ENCODE measurements around the gene RAPGEF4. TPM values are rescaled to one million over a fixed set of nuclear protein-coding genes. Genes with fewer than 3 reads are reported as not detected.

Gene RAPGEF4
- total RNA-seq, 1 experiment from 2014 or later = 0.62 TPM

DNA sequence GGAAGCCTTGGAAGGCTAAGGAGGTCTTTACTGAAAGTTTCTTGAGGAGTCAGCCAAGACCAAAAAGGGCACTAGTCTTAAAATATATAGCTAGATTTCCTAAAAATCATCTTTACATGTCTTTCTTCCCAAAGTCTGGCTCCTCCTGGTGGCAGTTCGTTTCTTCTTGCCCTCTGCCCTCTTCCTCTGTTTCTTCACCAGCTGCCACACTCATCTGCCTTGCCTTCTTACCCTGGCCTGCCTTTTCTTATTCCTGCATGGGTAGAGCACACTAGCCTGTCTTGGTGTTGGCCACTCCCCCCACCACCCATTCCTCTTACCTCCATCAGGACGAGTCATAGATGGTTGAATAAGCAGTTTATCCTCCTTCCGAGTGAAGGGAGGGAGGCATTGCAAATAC is 129.8 kb downstream of the RAPGEF4 start:
- ATAC-seq = no peak
- no peak for DNase-seq (ENCODE audit: low read depth, low spot score)
- peak; percentile 49 for TF ChIP-seq CTCF (IDR thresholded peaks at IDR 0.05)
- TF ChIP-seq, protein P1, sequence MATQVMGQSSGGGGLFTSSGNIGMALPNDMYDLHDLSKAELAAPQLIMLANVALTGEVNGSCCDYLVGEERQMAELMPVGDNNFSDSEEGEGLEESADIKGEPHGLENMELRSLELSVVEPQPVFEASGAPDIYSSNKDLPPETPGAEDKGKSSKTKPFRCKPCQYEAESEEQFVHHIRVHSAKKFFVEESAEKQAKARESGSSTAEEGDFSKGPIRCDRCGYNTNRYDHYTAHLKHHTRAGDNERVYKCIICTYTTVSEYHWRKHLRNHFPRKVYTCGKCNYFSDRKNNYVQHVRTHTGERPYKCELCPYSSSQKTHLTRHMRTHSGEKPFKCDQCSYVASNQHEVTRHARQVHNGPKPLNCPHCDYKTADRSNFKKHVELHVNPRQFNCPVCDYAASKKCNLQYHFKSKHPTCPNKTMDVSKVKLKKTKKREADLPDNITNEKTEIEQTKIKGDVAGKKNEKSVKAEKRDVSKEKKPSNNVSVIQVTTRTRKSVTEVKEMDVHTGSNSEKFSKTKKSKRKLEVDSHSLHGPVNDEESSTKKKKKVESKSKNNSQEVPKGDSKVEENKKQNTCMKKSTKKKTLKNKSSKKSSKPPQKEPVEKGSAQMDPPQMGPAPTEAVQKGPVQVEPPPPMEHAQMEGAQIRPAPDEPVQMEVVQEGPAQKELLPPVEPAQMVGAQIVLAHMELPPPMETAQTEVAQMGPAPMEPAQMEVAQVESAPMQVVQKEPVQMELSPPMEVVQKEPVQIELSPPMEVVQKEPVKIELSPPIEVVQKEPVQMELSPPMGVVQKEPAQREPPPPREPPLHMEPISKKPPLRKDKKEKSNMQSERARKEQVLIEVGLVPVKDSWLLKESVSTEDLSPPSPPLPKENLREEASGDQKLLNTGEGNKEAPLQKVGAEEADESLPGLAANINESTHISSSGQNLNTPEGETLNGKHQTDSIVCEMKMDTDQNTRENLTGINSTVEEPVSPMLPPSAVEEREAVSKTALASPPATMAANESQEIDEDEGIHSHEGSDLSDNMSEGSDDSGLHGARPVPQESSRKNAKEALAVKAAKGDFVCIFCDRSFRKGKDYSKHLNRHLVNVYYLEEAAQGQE (IDR thresholded peaks at IDR 0.05; ENCODE audit: insufficient read depth in 1 of 2, low read depth in 2 of 2, low read length in 1 of 2) = no peak
- no peak for TF ChIP-seq POLR2AphosphoS5 (IDR thresholded peaks at IDR 0.05; ENCODE audit: low read depth, low read length)
- no peak overlapping the region for H3K4me3 ChIP-seq (ENCODE audit: low read depth in 2 of 2, low read length in 2 of 2)
- no peaks in the 10 kb centered on the region for H3K27me3 ChIP-seq (ENCODE audit: control insufficient read depth, insufficient read depth, low read length)
- in situ Hi-C loops (cut with HindIII; ENCODE audit: low pct_unique_long_range_greater_than_20kb, low sequenced_read_pairs) (no loop called here), intact Hi-C loops (cut with micrococcal nuclease; ENCODE audit: unreplicated experiment) (no loop called here)
- POLR2A ChIA-PET = no interaction called here
- no peak overlapping the region for H3K27ac ChIP-seq (ENCODE audit: low read length)
- no peaks in the 10 kb centered on the region for H3K4me1 ChIP-seq (ENCODE audit: control insufficient read depth, insufficient read depth, low read length)
- CTCF ChIA-PET = no interaction called here
- no peaks in the 10 kb centered on the region for H3K9me3 ChIP-seq (ENCODE audit: control insufficient read depth, insufficient read depth, low read depth, low read length)
- BruUV-seq (replicated peaks) = no TSS peak
- H3K36me3 ChIP-seq (ENCODE audit: control insufficient read depth, insufficient read depth, low read length) = no peaks in the 10 kb centered on the region

GRCh38 chr2:172869861-172870260 is 134.2 kb downstream of the RAPGEF4 start:
- CTCF ChIA-PET = no interaction called here
- DNase-seq (ENCODE audit: low read depth, low spot score) (no peak), ATAC-seq (no peak)
- intact Hi-C loops (cut with micrococcal nuclease; ENCODE audit: unreplicated experiment) (no loop called here), in situ Hi-C loops (cut with HindIII; ENCODE audit: low pct_unique_long_range_greater_than_20kb, low sequenced_read_pairs) (no loop called here)
- no peaks in the 10 kb centered on the region for H3K9me3 ChIP-seq (ENCODE audit: control insufficient read depth, insufficient read depth, low read depth, low read length)
- TF ChIP-seq TCF7L2 (IDR thresholded peaks at IDR 0.05; ENCODE audit: low read depth, low read length) = no peak
- TF ChIP-seq, protein P1 (IDR thresholded peaks at IDR 0.05; ENCODE audit: insufficient read depth in 1 of 2, low read depth in 2 of 2, low read length in 1 of 2) = no peak
- no peak for TF ChIP-seq CTCF (IDR thresholded peaks at IDR 0.05)
- TF ChIP-seq POLR2AphosphoS5 (IDR thresholded peaks at IDR 0.05; ENCODE audit: low read depth, low read length) = no peak
- no peak for TF ChIP-seq SIN3A (IDR thresholded peaks at IDR 0.05; ENCODE audit: borderline replicate concordance, insufficient read depth, low read depth, low read length)
- H3K36me3 ChIP-seq (ENCODE audit: control insufficient read depth, insufficient read depth, low read length) = no peaks in the 10 kb centered on the region
- H3K4me3 ChIP-seq (ENCODE audit: low read depth in 2 of 2, low read length in 2 of 2) = no peak overlapping the region
- BruUV-seq (replicated peaks) = no TSS peak
- H3K4me1 ChIP-seq (ENCODE audit: control insufficient read depth, insufficient read depth, low read length) = no peaks in the 10 kb centered on the region
- no peaks in the 10 kb centered on the region for H3K27me3 ChIP-seq (ENCODE audit: control insufficient read depth, insufficient read depth, low read length)
- H3K27ac ChIP-seq (ENCODE audit: low read length) = no peak overlapping the region
- POLR2A ChIA-PET = no interaction called here

Data from Panc1 (cell line).